Naive thymus-derived CD4-positive, alpha-beta T cell (primary cell): ENCODE measurements around the gene ANKRD39. TPM values are rescaled to one million over a fixed set of nuclear protein-coding genes. Genes with fewer than 3 reads are reported as not detected.

Experiments used
- ATAC-seq: fragments of 150-1000 bp; cut with Tn5 transposase; 2 replicates; pipeline ENCODE4 v1.10.0; 2021; ENCODE audit warnings: mild to moderate bottlenecking, moderate library complexity
- CTCF ChIA-PET: fragments of 350-600 bp; sonication (Branson Sonifier 250); formaldehyde crosslinking; loops from one replicate; lab custom pipeline; 2021; ENCODE audit warnings: antibody characterized with exemption; lab: Charles Lee
- POLR2A ChIA-PET: fragments of 350-600 bp; sonication (Branson Sonifier 250); formaldehyde crosslinking; loops from one replicate; lab custom pipeline; 2021; ENCODE audit warnings: antibody characterized with exemption, inconsistent platforms; lab: Charles Lee
- DNase-seq, 9 donors: peaks; one replicate each; pipeline versions ENCODE4 v3.0.0 to v3.0.0-alpha.2; 2020 to 2022; ENCODE audit warnings: mixed read lengths in 1 of 9
- H3K27ac ChIP-seq: one replicate; pipeline ENCODE4 v1.7.0; 2013; ENCODE audit warnings: mild to moderate bottlenecking, low read depth, low read length, moderate library complexity
- H3K27me3 ChIP-seq, 2 donors: one replicate each; pipeline ENCODE4 v1.7.0; 2013; ENCODE audit warnings: low read length in 2 of 2, mild to moderate bottlenecking in 2 of 2, moderate library complexity in 2 of 2; ENCODE audit not compliant: control insufficient read depth in 2 of 2, insufficient read depth in 2 of 2
- H3K36me3 ChIP-seq, 3 experiments: 1 replicate in 2 of 3; 2 replicates in 1 of 3; pipeline ENCODE4 v1.7.0; 2013; ENCODE audit warnings: low read length in 3 of 3, mild to moderate bottlenecking in 3 of 3, moderate library complexity in 1 of 3; ENCODE audit not compliant: insufficient read depth in 3 of 3, control insufficient read depth in 2 of 3
- H3K4me1 ChIP-seq, 2 donors: one replicate each; pipeline ENCODE4 v1.7.0; 2013; ENCODE audit warnings: low read length in 2 of 2, mild to moderate bottlenecking in 2 of 2, moderate library complexity in 1 of 2; ENCODE audit not compliant: control insufficient read depth in 2 of 2, insufficient read depth in 2 of 2
- H3K4me3 ChIP-seq: 2 replicates; pipeline ENCODE4 v1.7.0; 2013; ENCODE audit warnings: mild to moderate bottlenecking, low read length
- H3K9me3 ChIP-seq, 3 experiments: 1 replicate in 2 of 3; 2 replicates in 1 of 3; pipeline ENCODE4 v1.7.0; 2013; ENCODE audit warnings: low read length in 3 of 3; ENCODE audit not compliant: control insufficient read depth in 2 of 3
- H3K27ac Mint-ChIP-seq, 9 donors: one replicate each; pipeline ENCODE4 v1.8.0; 2020 to 2022; ENCODE audit warnings: mixed read lengths in 9 of 9, mild to moderate bottlenecking in 8 of 9, moderate library complexity in 5 of 9, inconsistent platforms in 2 of 9
- H3K27me3 Mint-ChIP-seq, 5 donors: one replicate each; pipeline ENCODE4 v1.8.0; 2021 to 2022; ENCODE audit warnings: mixed read lengths in 5 of 5, mild to moderate bottlenecking in 1 of 5
- H3K36me3 Mint-ChIP-seq, 5 donors: one replicate each; pipeline ENCODE4 v1.8.0; 2020 to 2022; ENCODE audit warnings: mixed read lengths in 5 of 5, mild to moderate bottlenecking in 3 of 5, inconsistent platforms in 1 of 5
- H3K4me1 Mint-ChIP-seq, 7 donors: one replicate each; pipeline ENCODE4 v1.8.0; 2020 to 2022; ENCODE audit warnings: mixed read lengths in 7 of 7, mild to moderate bottlenecking in 3 of 7, inconsistent platforms in 1 of 7
- H3K4me3 Mint-ChIP-seq, 10 donors: one replicate each; pipeline ENCODE4 v1.8.0; 2020 to 2022; ENCODE audit warnings: mild to moderate bottlenecking in 10 of 10, mixed read lengths in 10 of 10, moderate library complexity in 6 of 10, inconsistent platforms in 2 of 10
- H3K9me3 Mint-ChIP-seq, 11 donors: one replicate each; pipeline ENCODE4 v1.8.0; 2020 to 2022; ENCODE audit warnings: mixed read lengths in 11 of 11, mild to moderate bottlenecking in 4 of 11, inconsistent platforms in 1 of 11, moderate library complexity in 1 of 11
- intact Hi-C, 2 donors: fragments of 100-400 bp; cut with micrococcal nuclease; formaldehyde crosslinking; loops; one replicate each; pipeline ENCODE4 v1.15.1; 2023
- polyA plus RNA-seq, 2 donors: library from polyadenylated mRNA; unstranded; fragments of 300-500 nt; fragmentation: Illumina TruSeq; gene quantifications; one replicate each; pipeline ENCODE4 v1.2.3, GENCODE V29; 2021
- total RNA-seq, 6 experiments: library from RNA in 5 of 6; stranded (reverse) in 5 of 6; gene quantifications; 1 replicate in 5 of 6; 2 replicates in 1 of 6; pipeline ENCODE4 v1.2.3 and lab custom pipeline; 2021 to 2026

Gene ANKRD39
- total and polyA plus RNA-seq, 7 experiments from 2014 or later = 12.0 to 38.4 (median 16.4) TPM

GRCh38 chr2:96894151-96894531, 36.3 kb upstream of the ANKRD39 start:
- DNase-seq (no peak), ATAC-seq (no peak)
- intact Hi-C loops = loop anchor here in 1 of 2 donors (2.0 kb wide), 1 partner anchor 19 kb away; no protein-coding TSS in a partner anchor
- H3K36me3 ChIP-seq = no peaks in the 10 kb centered on the region
- H3K4me3 ChIP-seq = no peak overlapping the region
- no peaks in the 10 kb centered on the region for H3K27me3 ChIP-seq
- Mint-ChIP-seq H3K4me3 (no peak overlapping the region), H3K27ac (no peak overlapping the region), H3K4me1 (peaks cover 47 to 84% (median 76%) of the 10 kb centered on the region in 7 donors), H3K36me3 (no peaks in the 10 kb centered on the region), H3K27me3 (no peaks in the 10 kb centered on the region), H3K9me3 (peaks cover 0 to 2% (median 0%) of the 10 kb centered on the region in 11 donors)
- peaks cover 25 to 51% of the 10 kb centered on the region in 2 donors for H3K4me1 ChIP-seq
- POLR2A ChIA-PET = interaction anchor here (1.1 to 3.2 kb wide), 3 partner anchors 20 to 31 kb away, joined by 3 to 19 read pairs (median 13); no protein-coding TSS in a partner anchor
- no peak overlapping the region for H3K27ac ChIP-seq
- CTCF ChIA-PET = no interaction called here
- H3K9me3 ChIP-seq = no peaks in the 10 kb centered on the region

GRCh38 chr2:96893289-96894150, 35.7 kb upstream of the ANKRD39 start:
- CTCF ChIA-PET = no interaction called here
- DNase-seq (no peak), ATAC-seq (no peak)
- Histone ChIP-seq H3K27me3 (no peaks in the 10 kb centered on the region), H3K36me3 (no peaks in the 10 kb centered on the region), H3K9me3 (no peaks in the 10 kb centered on the region), H3K4me3 (no peak overlapping the region), H3K4me1 (peaks cover 25 to 57% of the 10 kb centered on the region in 2 donors), H3K27ac (no peak overlapping the region)
- Mint-ChIP-seq H3K27ac (peak overlapping the region in 7 of 9 donors; percentile 9 to 94 (median 48)), H3K36me3 (no peaks in the 10 kb centered on the region), H3K4me3 (peak overlapping the region in 4 of 10 donors; percentile 7 to 54 (median 40)), H3K4me1 (peaks cover 43 to 84% (median 77%) of the 10 kb centered on the region in 7 donors), H3K9me3 (no peaks in the 10 kb centered on the region), H3K27me3 (no peaks in the 10 kb centered on the region)
- POLR2A ChIA-PET = interaction anchor here (0.7 to 3.2 kb wide), 5 partner anchors 10 to 51 kb away, joined by 3 to 19 read pairs (median 4); no protein-coding TSS in a partner anchor
- intact Hi-C loops = loop anchor here in 1 of 2 donors (2.0 kb wide), 1 partner anchor 19 kb away; no protein-coding TSS in a partner anchor

GRCh38 chr2:96891591-96892333, 33.9 kb upstream of the ANKRD39 start:
- H3K9me3 ChIP-seq = no peaks in the 10 kb centered on the region
- H3K4me1 ChIP-seq = peaks cover 25 to 63% of the 10 kb centered on the region in 2 donors
- Mint-ChIP-seq H3K27me3 (no peaks in the 10 kb centered on the region), H3K27ac (peak overlapping the region in 8 of 9 donors; percentile 25 to 94 (median 90)), H3K4me1 (peaks cover 44 to 84% (median 74%) of the 10 kb centered on the region in 7 donors), H3K4me3 (peak overlapping the region; percentile 21 to 76 (median 60)), H3K9me3 (no peaks in the 10 kb centered on the region), H3K36me3 (no peaks in the 10 kb centered on the region)
- H3K4me3 ChIP-seq = no peak overlapping the region
- peak overlapping the region; percentile 24 for H3K27ac ChIP-seq
- ChIA-PET POLR2A (interaction anchor here (0.6 to 6.3 kb wide), 15 partner anchors 9 to 71 kb away, joined by 3 to 38 read pairs (median 5); partner anchors contain the start of gene ANKRD39), CTCF (interaction anchor here (0.6 to 1.4 kb wide), 5 partner anchors 22 to 67 kb away, joined by 3 to 8 read pairs (median 3); partner anchors contain the start of gene ANKRD39)
- no peaks in the 10 kb centered on the region for H3K27me3 ChIP-seq
- ATAC-seq = peak; percentile 51
- no peaks in the 10 kb centered on the region for H3K36me3 ChIP-seq
- DNase-seq = peak in 5 of 9 donors; percentile 26 to 58 (median 47)
- intact Hi-C loops = no loop called here

GRCh38 chr2:96890726-96891385, 33.0 kb upstream of the ANKRD39 start:
- ATAC-seq (no peak), DNase-seq (no peak)
- no peak overlapping the region for H3K4me3 ChIP-seq
- intact Hi-C loops = no loop called here
- ChIA-PET CTCF (interaction anchor here (0.6 to 1.4 kb wide), 5 partner anchors 22 to 68 kb away, joined by 3 to 8 read pairs (median 3); partner anchors contain the start of gene ANKRD39), POLR2A (interaction anchor here (0.6 to 6.3 kb wide), 18 partner anchors 8 to 72 kb away, joined by 3 to 38 read pairs (median 4); partner anchors contain the start of gene ANKRD39)
- no peaks in the 10 kb centered on the region for H3K9me3 Mint-ChIP-seq
- H3K9me3 ChIP-seq = no peaks in the 10 kb centered on the region
- H3K27ac Mint-ChIP-seq = peak overlapping the region in 8 of 9 donors; percentile 25 to 94 (median 90)
- H3K27me3 ChIP-seq = no peaks in the 10 kb centered on the region
- no peak overlapping the region for H3K27ac ChIP-seq
- H3K36me3 Mint-ChIP-seq = no peaks in the 10 kb centered on the region
- peaks cover 45 to 80% (median 66%) of the 10 kb centered on the region in 7 donors for H3K4me1 Mint-ChIP-seq
- H3K4me3 Mint-ChIP-seq = peak overlapping the region; percentile 21 to 76 (median 60)
- H3K36me3 ChIP-seq = no peaks in the 10 kb centered on the region
- H3K27me3 Mint-ChIP-seq = no peaks in the 10 kb centered on the region
- H3K4me1 ChIP-seq = peaks cover 19 to 54% of the 10 kb centered on the region in 2 donors

GRCh38 chr2:96890252-96890651, 32.4 kb upstream of the ANKRD39 start:
- no peaks in the 10 kb centered on the region for H3K27me3 Mint-ChIP-seq
- POLR2A ChIA-PET = interaction anchor here (1.0 to 6.3 kb wide), 8 partner anchors 8 to 61 kb away, joined by 3 to 38 read pairs (median 8); partner anchors contain the start of gene ANKRD39
- ATAC-seq (no peak), DNase-seq (no peak)
- H3K4me1 ChIP-seq = peaks cover 14 to 48% of the 10 kb centered on the region in 2 donors
- no peak overlapping the region for H3K4me3 ChIP-seq
- no peaks in the 10 kb centered on the region for H3K36me3 ChIP-seq
- H3K27ac Mint-ChIP-seq = peak overlapping the region in 6 of 9 donors; percentile 29 to 94 (median 63)
- CTCF ChIA-PET = interaction anchor here (1.3 kb wide), 1 partner anchor 32 kb away, joined by 8 read pairs; the partner anchor contains the start of gene ANKRD39
- H3K4me1 Mint-ChIP-seq = peaks cover 42 to 74% (median 62%) of the 10 kb centered on the region in 7 donors
- H3K4me3 Mint-ChIP-seq = no peak overlapping the region
- H3K9me3 Mint-ChIP-seq = no peaks in the 10 kb centered on the region
- no peaks in the 10 kb centered on the region for H3K9me3 ChIP-seq
- no peaks in the 10 kb centered on the region for H3K36me3 Mint-ChIP-seq
- H3K27me3 ChIP-seq = no peaks in the 10 kb centered on the region
- H3K27ac ChIP-seq = no peak overlapping the region
- intact Hi-C loops = no loop called here
